ENCODE data around the gene RUNX1. TPM values are rescaled to one million over a fixed set of nuclear protein-coding genes. Genes with fewer than 3 reads are reported as not detected.

The RUNX1 gene
- total and polyA plus RNA-seq, 8 donors, result 7.5 to 89.6 (median 10.8) TPM

GRCh38 chr21:34992180-34992579 lies 56.9 kb downstream of the RUNX1 start:
- no peak overlapping the region for H3K27ac ChIP-seq
- DNase-seq (no peak), ATAC-seq (no peak)
- no peaks in the 10 kb centered on the region for H3K9me3 ChIP-seq
- TF ChIP-seq CTCF (IDR thresholded peaks at IDR 0.05), result no peak
- H3K36me3 ChIP-seq, result no peaks in the 10 kb centered on the region
- no peak overlapping the region for H3K4me3 ChIP-seq
- intact Hi-C loops (cut with DNase I), result no loop called here
- H3K27me3 ChIP-seq, result no peaks in the 10 kb centered on the region
- peaks cover 4 to 45% of the 10 kb centered on the region in 2 donors for H3K4me1 ChIP-seq

DNA sequence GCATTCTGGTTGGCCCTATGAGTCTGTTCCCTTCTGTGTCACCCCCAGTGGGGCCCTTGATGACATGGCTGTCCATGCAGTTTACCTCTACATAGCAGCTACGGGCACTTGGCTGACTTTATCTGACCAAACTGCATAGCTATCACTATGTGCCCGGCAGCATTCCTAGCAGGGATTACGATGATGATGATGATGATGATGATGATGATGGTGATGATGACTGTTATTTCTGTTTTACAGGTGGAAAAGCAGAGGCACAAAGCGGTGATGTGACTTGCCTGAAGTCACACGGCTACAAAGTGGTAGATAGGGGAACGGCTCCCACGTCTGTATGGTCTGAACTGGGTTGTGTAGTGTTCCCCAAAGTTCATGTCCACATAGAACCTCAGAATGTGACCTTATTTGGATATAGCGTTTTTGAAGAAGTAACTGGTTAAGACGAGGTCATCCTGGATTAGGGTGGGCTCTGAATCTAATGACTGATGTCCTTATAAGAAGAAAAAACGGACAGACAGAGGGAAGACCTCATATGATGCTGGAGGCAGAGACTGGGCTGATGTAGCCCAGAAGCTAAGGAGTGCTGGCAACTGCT lies 57.6 kb downstream of the RUNX1 start:
- Histone ChIP-seq H3K27me3 (no peaks in the 10 kb centered on the region), H3K9me3 (no peaks in the 10 kb centered on the region), H3K4me3 (no peak overlapping the region), H3K36me3 (no peaks in the 10 kb centered on the region), H3K4me1 (peaks cover 0 to 42% of the 10 kb centered on the region in 2 donors), H3K27ac (no peak overlapping the region)
- DNase-seq (no peak), ATAC-seq (no peak)
- no peak for TF ChIP-seq CTCF (IDR thresholded peaks at IDR 0.05)
- intact Hi-C loops (cut with DNase I), result no loop called here

- Histone ChIP-seq H3K27me3 (no peaks in the 10 kb centered on the region), H3K4me1 (peaks cover 0 to 37% of the 10 kb centered on the region in 2 donors), H3K27ac (no peak overlapping the region), H3K9me3 (no peaks in the 10 kb centered on the region), H3K36me3 (no peaks in the 10 kb centered on the region), H3K4me3 (no peak overlapping the region)
- ATAC-seq (no peak), DNase-seq (no peak)
- no peak for TF ChIP-seq CTCF (IDR thresholded peaks at IDR 0.05)
- intact Hi-C loops (cut with DNase I), result no loop called here
Measured at GRCh38 chr21:34990842-34991241, 58.3 kb downstream of the RUNX1 start.

- peaks cover 0 to 32% of the 10 kb centered on the region in 2 donors for H3K4me1 ChIP-seq
- ATAC-seq (no peak), DNase-seq (no peak)
- TF ChIP-seq CTCF (IDR thresholded peaks at IDR 0.05), result no peak
- no peak overlapping the region for H3K4me3 ChIP-seq
- H3K9me3 ChIP-seq, result no peaks in the 10 kb centered on the region
- no peaks in the 10 kb centered on the region for H3K36me3 ChIP-seq
- H3K27ac ChIP-seq, result peak overlapping the region in 1 of 2 donors; percentile 7
- H3K27me3 ChIP-seq, result no peaks in the 10 kb centered on the region
- intact Hi-C loops (cut with DNase I), result no loop called here
Measured at GRCh38 chr21:34989337-34990151, 59.6 kb downstream of the RUNX1 start.

DNA sequence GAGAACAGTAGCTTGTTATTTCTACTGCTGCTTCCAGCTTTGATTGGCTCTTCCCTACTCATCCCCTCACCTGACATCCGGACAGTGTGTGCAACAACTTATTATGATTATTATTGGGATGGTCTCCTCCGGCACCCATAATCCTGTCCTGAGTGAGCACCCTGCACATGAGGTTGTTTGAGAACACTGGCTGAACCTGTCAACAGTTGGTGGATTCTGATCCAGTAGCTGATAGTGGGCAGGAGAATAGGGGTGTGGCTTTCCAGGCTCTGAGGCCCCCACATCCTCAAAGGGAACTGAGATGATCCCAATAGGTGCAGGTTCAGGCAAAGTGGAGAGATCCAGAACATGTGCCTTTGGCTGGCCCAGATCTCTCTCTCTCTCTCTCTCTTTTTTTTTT lies 60.5 kb downstream of the RUNX1 start:
- ATAC-seq (no peak), DNase-seq (no peak)
- intact Hi-C loops (cut with DNase I), result no loop called here
- no peak overlapping the region for H3K4me3 ChIP-seq
- no peak overlapping the region for H3K27ac ChIP-seq
- TF ChIP-seq CTCF (IDR thresholded peaks at IDR 0.05), result no peak
- no peaks in the 10 kb centered on the region for H3K27me3 ChIP-seq
- no peaks in the 10 kb centered on the region for H3K9me3 ChIP-seq
- H3K36me3 ChIP-seq, result no peaks in the 10 kb centered on the region
- peaks cover 6 to 35% of the 10 kb centered on the region in 2 donors for H3K4me1 ChIP-seq
